Right kidney (tissue), 1 donor: ENCODE results near the gene RGL2.
"Not testable (repeated sequence)": the region's sequence is repeated elsewhere in the genome, so short reads cannot be mapped to it uniquely, and the experiment has no call there.

Experiments used
- DNase-seq: peaks from one replicate; pipeline ENCODE4 v3.0.0-alpha.2; 2016

The RGL2 gene

GRCh38 chr6:33294086-33294823 lies 4.5 kb downstream of the RGL2 start:
- no peak for DNase-seq

DNA sequence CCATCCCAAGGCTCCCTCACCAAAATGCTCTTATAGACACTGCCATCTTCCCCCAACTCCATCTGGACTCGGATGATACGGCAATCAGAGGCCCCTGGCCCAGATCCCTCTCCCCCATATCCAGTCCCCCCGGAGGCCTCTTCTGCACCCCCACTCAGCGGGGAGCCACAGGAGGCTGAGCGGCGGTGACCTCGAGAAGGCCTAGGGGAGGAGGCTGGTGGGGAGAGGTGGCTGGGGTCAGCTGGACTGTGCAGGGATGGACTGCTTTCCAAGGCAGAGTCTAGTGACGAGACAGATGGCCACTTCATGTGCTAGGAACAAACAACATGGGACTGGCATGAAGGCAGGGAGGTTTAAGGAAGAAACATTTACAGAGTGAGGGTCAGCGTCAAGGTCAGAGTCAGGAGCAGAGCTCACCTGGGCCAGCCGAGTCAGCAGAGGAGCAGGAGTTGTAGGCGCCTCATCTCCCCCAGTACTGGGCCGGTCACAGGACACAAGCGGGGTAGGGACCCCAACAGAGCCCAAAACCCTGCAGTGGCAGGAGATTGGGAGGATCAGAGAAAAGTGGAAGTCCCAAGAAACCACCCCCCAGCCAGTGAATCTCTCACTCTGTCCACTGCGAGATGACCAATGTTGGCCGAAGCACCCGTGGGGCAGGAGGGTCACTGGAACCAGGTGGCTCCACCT lies 5.6 kb downstream of the RGL2 start:
- DNase-seq = no peak

- DNase-seq = no peak
These were observed 8.3 kb downstream of the RGL2 start for GRCh38 chr6:33290459-33290858.

DNA sequence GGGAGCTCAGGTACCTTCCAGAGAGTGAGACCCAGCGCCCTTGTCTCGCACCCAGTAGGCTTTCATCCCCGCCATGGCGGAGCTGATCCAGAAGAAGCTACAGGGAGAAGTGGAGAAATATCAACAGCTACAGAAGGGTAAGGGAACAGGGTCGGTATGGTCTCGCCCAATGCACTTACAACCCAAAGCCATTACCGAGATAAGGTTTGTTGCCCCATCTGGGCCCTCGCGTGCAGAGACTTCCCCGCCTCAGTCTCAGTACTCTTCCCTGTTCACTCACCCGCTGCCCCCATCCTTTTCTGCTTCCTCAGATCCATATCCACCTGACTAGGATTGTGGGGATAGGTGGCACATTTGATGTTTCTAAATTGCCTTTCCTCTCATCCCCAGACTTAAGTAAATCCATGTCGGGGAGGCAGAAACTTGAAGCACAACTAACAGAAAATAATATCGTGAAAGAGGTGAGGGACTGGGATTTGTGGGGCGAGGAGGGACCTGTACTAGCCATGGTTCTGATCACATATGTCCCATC lies 8.9 kb downstream of the RGL2 start:
- DNase-seq = no peak

DNA sequence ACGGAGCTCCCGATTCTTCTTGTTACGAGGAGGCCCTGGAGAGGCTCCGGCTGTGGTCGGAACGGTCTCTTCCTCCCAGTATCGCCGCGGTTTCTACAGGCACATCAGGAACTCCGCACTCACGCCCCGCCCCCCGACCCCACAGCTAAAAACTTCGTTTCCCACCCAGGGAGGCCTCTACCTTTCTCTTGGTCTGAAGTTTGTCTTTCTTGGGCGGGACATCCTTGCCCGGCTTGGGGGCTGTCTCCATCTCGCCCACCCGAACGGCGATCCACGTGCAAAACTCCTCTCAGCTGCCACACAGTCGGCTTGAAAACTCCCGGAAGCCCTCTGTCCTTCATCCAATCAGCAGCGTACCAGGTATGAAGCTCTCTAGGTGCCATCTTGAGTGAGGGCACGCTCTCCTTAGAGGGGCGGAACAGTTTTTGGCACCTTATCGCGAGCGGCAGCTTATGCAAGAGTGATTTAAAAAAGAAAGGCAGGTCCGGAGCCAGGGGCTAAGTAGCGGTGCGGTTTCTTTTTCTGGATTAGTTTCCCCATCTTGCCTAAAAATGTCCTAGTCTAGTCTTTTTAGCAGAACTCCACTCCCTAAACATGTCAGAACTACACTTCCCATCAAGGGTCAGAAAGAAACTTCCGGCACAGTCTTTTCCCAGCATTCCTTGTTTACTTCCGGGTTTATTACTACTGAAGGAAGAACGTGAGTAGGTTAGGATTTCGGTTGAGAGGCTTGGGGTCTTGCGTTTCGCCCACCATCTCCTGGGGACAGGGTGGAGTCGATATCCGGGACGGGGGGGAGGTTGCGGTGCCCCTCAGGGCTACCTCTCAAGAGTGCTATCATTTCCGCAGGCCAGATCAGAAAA lies 9.6 kb downstream of the RGL2 start, which contains the start of the genes PFDN6 and WDR46:
Gene PFDN6 (plus strand): TSS at position 681 of the 863 bp plus-strand sequence. CDS start 256 bp downstream, outside the sequence.
Gene WDR46 (minus strand): TSS at position 319 of the 863 bp plus-strand sequence. CDS start 69 bp downstream, at position 250.
- DNase-seq = peak; percentile 98

- DNase-seq = no peak
These were observed 10.4 kb downstream of the RGL2 start for GRCh38 chr6:33288141-33288920.

- DNase-seq = no peak
These were observed 11.5 kb downstream of the RGL2 start for GRCh38 chr6:33286946-33287914.

- not testable (repeated sequence) for DNase-seq
These were observed 13.5 kb downstream of the RGL2 start for GRCh38 chr6:33285214-33285613.

DNA sequence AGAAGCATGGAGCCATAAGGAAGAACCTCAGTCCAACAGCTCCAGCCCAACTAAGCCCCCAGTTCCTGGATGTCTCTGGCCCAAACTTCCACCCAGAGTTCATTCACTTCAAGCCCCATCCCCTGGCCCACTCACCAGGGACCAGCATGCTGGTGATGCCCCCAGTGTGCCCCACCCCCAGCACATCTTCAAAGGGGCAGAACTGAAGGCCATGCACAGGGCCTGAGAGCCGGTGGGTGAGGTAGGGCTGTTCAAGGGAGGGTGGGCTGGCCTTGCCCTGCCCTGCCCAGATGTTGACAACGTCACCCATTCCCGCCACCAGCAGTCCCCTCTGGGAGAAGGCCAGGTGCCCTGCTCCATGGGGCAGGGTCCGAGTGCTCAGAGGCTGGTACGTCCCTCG lies 18.2 kb downstream of the RGL2 start:
- DNase-seq = no peak

DNA sequence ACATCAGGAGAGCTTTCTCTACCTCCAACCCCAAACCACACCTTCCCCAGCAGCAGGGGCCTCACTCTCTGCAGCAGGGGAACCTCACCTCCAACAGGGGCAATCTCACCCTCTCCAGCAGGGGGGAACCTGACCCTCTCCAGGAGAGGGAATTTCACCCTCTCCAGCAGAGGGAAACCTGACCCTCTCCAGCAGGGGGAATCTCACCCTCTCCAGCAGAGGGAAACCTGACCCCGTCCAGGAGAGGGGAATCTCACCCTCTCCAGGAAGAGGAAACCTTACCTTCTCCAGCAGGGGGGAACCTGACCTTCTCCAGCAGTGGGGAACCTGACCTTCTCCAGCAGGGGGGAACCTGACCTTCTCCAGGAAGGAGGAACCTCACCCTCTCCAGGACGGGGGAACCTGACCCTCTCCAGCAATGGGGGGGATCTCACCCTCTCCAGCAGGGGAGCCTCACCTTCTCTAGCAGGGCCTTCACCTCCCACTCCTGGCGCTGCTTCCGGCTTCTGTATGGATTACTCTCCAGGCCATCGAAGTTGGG lies 18.7 kb downstream of the RGL2 start:
- DNase-seq = no peak

- no peak for DNase-seq
These were observed 19.5 kb downstream of the RGL2 start for GRCh38 chr6:33279257-33279695.

DNA sequence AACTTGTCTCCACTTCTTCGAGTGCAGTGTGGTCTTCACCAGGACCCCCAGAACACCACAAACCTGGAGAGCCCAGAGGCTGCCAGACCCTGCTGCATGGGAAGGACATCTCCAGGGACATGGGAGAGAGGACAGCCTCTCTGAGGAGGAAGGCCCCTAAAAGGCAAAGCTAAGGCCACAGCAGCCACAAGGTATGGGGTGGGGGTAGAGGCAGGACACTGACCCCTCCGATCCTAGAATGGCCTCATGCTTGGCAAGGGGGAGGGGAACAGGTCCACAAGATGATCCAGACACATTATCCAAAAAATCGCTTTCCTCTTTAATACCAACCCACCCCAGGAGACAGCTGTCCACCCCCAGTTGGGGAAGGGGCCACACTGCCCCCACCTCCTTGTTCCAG lies 19.9 kb downstream of the RGL2 start:
- DNase-seq = no peak

DNA sequence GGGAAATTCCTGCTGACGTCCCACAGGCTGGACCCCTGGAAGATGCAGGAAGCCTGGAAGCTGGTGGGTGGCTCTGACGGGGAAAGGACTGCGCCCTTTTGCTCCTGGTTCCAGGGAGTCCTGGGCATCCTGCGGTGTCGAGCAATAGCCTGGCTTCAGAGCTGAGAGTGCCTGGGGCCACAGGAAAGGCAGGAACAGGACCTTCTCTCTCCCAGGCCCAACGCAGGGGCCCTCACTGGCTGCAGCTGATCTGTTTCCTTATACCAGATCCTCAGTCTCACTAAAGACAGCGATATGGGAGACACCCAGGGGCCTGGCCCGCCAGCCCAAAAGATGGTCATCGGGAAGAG lies 20.4 kb downstream of the RGL2 start:
- DNase-seq = no peak

- DNase-seq = no peak
These were observed 20.9 kb downstream of the RGL2 start for GRCh38 chr6:33277663-33278391.

- DNase-seq = peak; percentile 88
These were observed 21.7 kb downstream of the RGL2 start, which contains the start of gene B3GALT4 for GRCh38 chr6:33276864-33277662. Gene B3GALT4, plus strand, starts transcription at chr6:33277123. Its CDS starts 297 bp downstream, at chr6:33277420.

- DNase-seq = no peak
These were observed 22.2 kb downstream of the RGL2 start for GRCh38 chr6:33276581-33276863.

DNA sequence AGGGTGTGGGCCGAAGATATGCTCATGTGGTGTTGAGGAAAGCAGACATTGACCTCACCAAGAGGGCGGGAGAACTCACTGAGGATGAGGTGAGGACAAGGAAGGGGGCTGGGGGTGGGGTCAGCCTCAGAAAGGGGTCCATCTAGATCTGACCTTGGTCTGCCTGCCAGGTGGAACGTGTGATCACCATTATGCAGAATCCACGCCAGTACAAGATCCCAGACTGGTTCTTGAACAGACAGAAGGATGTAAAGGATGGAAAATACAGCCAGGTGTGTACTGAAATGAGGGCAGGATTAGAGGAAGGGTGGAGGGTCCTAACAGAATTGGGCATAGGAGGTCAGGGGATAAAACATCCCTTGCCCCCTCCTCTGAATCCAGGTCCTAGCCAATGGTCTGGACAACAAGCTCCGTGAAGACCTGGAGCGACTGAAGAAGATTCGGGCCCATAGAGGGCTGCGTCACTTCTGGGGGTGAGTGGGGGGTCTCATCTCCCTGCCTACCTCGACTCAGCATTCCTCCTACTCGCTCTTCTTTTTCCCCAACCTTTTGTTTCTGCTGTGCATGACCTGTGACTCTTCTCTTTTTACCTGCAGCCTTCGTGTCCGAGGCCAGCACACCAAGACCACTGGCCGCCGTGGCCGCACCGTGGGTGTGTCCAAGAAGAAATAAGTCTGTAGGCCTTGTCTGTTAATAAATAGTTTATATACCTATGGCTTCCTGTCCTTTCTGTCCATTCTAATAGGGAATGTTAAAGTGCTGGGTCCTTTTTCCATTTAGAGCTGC lies 22.8 kb downstream of the RGL2 start:
- not testable (repeated sequence) for DNase-seq
